LoVo (cell line): ENCODE data around the gene CCDC47.
"Not testable (repeated sequence)": the region's sequence is repeated elsewhere in the genome, so short reads cannot be mapped to it uniquely, and the experiment has no call there.

ENCODE experiments used
- DNase-seq: peaks from one replicate; pipeline ENCODE4 v3.0.0-alpha.2; 2016; ENCODE audit warnings: low spot score

The CCDC47 gene

GRCh38 chr17:63722403-63722802, 51.0 kb downstream of the CCDC47 start:
- DNase-seq, result no peak

GRCh38 chr17:63720194-63720593, 53.2 kb downstream of the CCDC47 start:
- DNase-seq, result not testable (repeated sequence)

GRCh38 chr17:63718988-63719387, 54.4 kb downstream of the CCDC47 start:
- DNase-seq, result no peak

- DNase-seq, result no peak
Observed at GRCh38 chr17:63716426-63716825, 57.0 kb downstream of the CCDC47 start.

- no peak for DNase-seq
Observed at GRCh38 chr17:63714550-63715277, 58.7 kb downstream of the CCDC47 start.

- no peak for DNase-seq
Observed at GRCh38 chr17:63709110-63709509, 64.3 kb downstream of the CCDC47 start.

- DNase-seq, result no peak
Observed at GRCh38 chr17:63707151-63707550, 66.2 kb downstream of the CCDC47 start.

GRCh38 chr17:63706336-63707082, 66.9 kb downstream of the CCDC47 start:
- no peak for DNase-seq

- no peak for DNase-seq
Observed at GRCh38 chr17:63705657-63706056, 67.7 kb downstream of the CCDC47 start.

- DNase-seq, result no peak
Observed at GRCh38 chr17:63704836-63705235, 68.6 kb downstream of the CCDC47 start.

GRCh38 chr17:63704259-63704576, 69.2 kb downstream of the CCDC47 start:
- DNase-seq, result no peak

GRCh38 chr17:63703556-63704258, 69.7 kb downstream of the CCDC47 start:
- DNase-seq, result no peak

GRCh38 chr17:63703029-63703428, 70.4 kb downstream of the CCDC47 start:
- no peak for DNase-seq

- no peak for DNase-seq
Observed at GRCh38 chr17:63702721-63703015, 70.7 kb downstream of the CCDC47 start.

- DNase-seq, result no peak
Observed at GRCh38 chr17:63701868-63702720, 71.3 kb downstream of the CCDC47 start.

- DNase-seq, result no peak
Observed at GRCh38 chr17:63701456-63701820, 72.0 kb downstream of the CCDC47 start.

- DNase-seq, result no peak
Observed at GRCh38 chr17:63700528-63701455, 72.6 kb downstream of the CCDC47 start.

GRCh38 chr17:63699638-63700527, 73.5 kb downstream of the CCDC47 start, which contains the start of gene LIMD2:
LIMD2 (minus strand) TSS chr17:63700125; CDS start chr17:63699298, 827 bp downstream.
- DNase-seq, result peak; percentile 20

GRCh38 chr17:63698886-63699637, 74.3 kb downstream of the CCDC47 start:
- DNase-seq, result no peak
